ENCODE measurements around the gene PCP2. TPM values are rescaled to one million over a fixed set of nuclear protein-coding genes. Genes with fewer than 3 reads are reported as not detected.

The PCP2 gene
- total RNA-seq, 1 donor from 2014 or later, result not detected

DNA sequence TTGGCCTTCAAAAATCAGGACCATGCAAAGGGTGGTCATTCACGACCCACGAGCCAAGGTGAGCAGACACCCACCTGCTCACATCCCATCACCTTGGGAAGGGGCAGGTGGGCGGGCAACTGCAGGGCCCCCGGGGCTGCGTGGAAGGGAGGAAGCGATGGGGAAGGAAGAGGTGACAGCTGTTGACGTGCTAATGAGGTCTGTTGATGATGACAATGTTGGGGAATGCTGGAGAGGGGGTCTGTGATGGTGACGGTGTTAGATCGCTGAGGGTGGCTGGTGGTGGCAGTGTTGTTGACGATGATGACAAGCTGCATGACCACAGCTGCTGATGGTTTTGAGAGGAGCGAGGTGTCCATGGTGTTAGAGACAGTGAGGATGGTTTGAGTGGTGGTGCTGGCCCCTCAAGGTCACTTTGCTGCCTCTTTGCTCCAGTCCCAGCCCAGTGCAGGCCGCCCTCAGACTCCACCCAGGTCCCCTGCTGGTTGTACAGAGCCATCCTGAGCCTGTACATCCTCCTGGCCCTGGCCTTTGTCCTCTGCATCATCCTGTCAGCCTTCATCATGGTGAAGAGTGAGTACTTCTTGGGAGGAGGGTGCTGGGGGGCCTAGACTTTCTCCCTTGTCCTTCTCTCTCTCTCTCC, 44.3 kb upstream of the PCP2 start:
- peaks cover 8% of the 10 kb centered on the region for H4K20me1 ChIP-seq (ENCODE audit: low read depth)
- no peak overlapping the region for H3K4me3 ChIP-seq
- no peak overlapping the region for H3K9ac ChIP-seq
- no peaks in the 10 kb centered on the region for H3F3A ChIP-seq (ENCODE audit: low read depth)
- H3K4me3 Mint-ChIP-seq, result no peak overlapping the region
- H3K4me2 ChIP-seq, result no peak overlapping the region
- no peaks in the 10 kb centered on the region for H3K4me1 ChIP-seq
- peaks cover 14% of the 10 kb centered on the region for H3K79me2 ChIP-seq (ENCODE audit: low read depth)
- TF ChIP-seq EZH2phosphoT487 (IDR thresholded peaks at IDR 0.05) (no peak), EZH2 (IDR thresholded peaks at IDR 0.05) (no peak)
- TF ChIP-seq, protein P1, sequence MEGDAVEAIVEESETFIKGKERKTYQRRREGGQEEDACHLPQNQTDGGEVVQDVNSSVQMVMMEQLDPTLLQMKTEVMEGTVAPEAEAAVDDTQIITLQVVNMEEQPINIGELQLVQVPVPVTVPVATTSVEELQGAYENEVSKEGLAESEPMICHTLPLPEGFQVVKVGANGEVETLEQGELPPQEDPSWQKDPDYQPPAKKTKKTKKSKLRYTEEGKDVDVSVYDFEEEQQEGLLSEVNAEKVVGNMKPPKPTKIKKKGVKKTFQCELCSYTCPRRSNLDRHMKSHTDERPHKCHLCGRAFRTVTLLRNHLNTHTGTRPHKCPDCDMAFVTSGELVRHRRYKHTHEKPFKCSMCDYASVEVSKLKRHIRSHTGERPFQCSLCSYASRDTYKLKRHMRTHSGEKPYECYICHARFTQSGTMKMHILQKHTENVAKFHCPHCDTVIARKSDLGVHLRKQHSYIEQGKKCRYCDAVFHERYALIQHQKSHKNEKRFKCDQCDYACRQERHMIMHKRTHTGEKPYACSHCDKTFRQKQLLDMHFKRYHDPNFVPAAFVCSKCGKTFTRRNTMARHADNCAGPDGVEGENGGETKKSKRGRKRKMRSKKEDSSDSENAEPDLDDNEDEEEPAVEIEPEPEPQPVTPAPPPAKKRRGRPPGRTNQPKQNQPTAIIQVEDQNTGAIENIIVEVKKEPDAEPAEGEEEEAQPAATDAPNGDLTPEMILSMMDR (IDR thresholded peaks at IDR 0.05), result no peak
- no peak overlapping the region for H3K27ac ChIP-seq
- no peak for DNase-seq (ENCODE audit: low spot score)
- peaks cover 13% of the 10 kb centered on the region for H3K4me1 Mint-ChIP-seq
- no peaks in the 10 kb centered on the region for H3K36me3 ChIP-seq
- H3K9me3 ChIP-seq (ENCODE audit: low read depth), result no peaks in the 10 kb centered on the region
- peaks cover 73% of the 10 kb centered on the region for H3K27me3 ChIP-seq
- H3K27ac Mint-ChIP-seq, result no peak overlapping the region
- H2AFZ ChIP-seq (replicated peaks), result no peak overlapping the region
- H3K27me3 Mint-ChIP-seq (ENCODE audit: insufficient read depth, low read depth), result peaks cover 32% of the 10 kb centered on the region
- peaks cover 1% of the 10 kb centered on the region for H3K36me3 Mint-ChIP-seq
- H3K9me3 Mint-ChIP-seq, result peaks cover 2% of the 10 kb centered on the region

DNA sequence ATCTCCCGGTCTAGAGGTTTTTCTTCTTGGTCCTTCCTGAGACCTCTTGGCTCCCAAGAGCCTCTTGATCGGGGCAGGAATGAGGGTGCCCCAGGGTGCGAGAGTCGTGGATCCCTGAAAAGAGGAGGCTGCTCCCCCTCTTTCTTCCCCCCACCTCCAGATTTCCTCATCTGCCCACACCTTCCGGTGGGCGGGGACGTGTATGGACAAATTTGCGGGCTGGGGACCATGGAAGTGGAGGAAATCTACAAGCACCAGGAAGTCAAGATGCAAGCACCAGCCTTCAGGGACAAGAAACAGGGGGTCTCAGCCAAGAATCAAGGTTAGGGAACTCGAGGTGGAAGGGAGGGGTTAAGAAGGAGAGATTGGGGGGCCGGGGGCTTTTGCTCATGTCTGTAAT, 43.3 kb upstream of the PCP2 start, which contains the start of gene MCEMP1:
TSS of gene MCEMP1 (plus strand) at position 237 of the 400 bp plus-strand sequence. CDS start at position 268, 31 bp downstream.
- H3K4me3 Mint-ChIP-seq, result no peak within 1 kb of the TSS
- H2AFZ ChIP-seq (replicated peaks), result no peak within 1 kb of the TSS
- no peaks in the 10 kb centered on the region for H3K9me3 ChIP-seq (ENCODE audit: low read depth)
- H3K27ac ChIP-seq, result no peak within 1 kb of the TSS
- no peaks in the 10 kb centered on the region for H3K36me3 ChIP-seq
- peaks cover 37% of the 10 kb centered on the region for H3K27me3 Mint-ChIP-seq (ENCODE audit: insufficient read depth, low read depth)
- peaks cover under 1% of the 10 kb centered on the region for H4K20me1 ChIP-seq (ENCODE audit: low read depth)
- no peak within 1 kb of the TSS for H3K4me3 ChIP-seq
- H3K4me1 Mint-ChIP-seq, result peaks cover 12% of the 10 kb centered on the region
- no peak for DNase-seq (ENCODE audit: low spot score)
- H3K9me3 Mint-ChIP-seq, result peaks cover 2% of the 10 kb centered on the region
- TF ChIP-seq EZH2 (IDR thresholded peaks at IDR 0.05) (no peak), EZH2phosphoT487 (IDR thresholded peaks at IDR 0.05) (no peak)
- TF ChIP-seq, protein P1 (IDR thresholded peaks at IDR 0.05), result no peak
- peaks cover 11% of the 10 kb centered on the region for H3K79me2 ChIP-seq (ENCODE audit: low read depth)
- H3K4me1 ChIP-seq, result no peaks in the 10 kb centered on the region
- no peaks in the 10 kb centered on the region for H3F3A ChIP-seq (ENCODE audit: low read depth)
- H3K27ac Mint-ChIP-seq, result no peak within 1 kb of the TSS
- no peak within 1 kb of the TSS for H3K9ac ChIP-seq
- no peak within 1 kb of the TSS for H3K4me2 ChIP-seq
- H3K27me3 ChIP-seq, result peaks cover 83% of the 10 kb centered on the region
- no peaks in the 10 kb centered on the region for H3K36me3 Mint-ChIP-seq

DNA sequence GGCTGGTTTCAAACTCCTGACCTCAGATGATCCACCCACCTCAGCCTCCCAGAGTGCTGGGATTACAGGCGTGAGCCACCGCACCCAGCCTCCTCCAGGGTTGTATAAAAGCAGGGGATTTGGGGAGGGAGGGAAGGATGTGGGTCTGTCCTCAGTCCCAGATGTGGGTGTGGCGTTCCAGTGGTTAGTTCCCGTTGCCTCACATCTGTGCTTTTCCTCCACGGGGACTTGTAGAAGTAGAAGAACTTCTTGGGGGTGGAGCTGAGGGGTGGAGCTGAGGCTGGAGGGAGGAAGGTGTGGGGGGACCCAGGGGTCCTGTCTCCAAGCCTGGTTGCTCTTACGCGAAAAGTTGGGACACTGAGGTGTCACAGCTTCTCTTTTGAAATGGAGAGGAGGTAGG, 42.9 kb upstream of the PCP2 start:
- Mint-ChIP-seq H3K4me1 (peaks cover 9% of the 10 kb centered on the region), H3K27ac (no peak overlapping the region), H3K36me3 (no peaks in the 10 kb centered on the region), H3K27me3 (ENCODE audit: insufficient read depth, low read depth) (peaks cover 42% of the 10 kb centered on the region), H3K4me3 (no peak overlapping the region), H3K9me3 (peaks cover 2% of the 10 kb centered on the region)
- no peaks in the 10 kb centered on the region for H4K20me1 ChIP-seq (ENCODE audit: low read depth)
- no peak overlapping the region for H3K9ac ChIP-seq
- H3K27me3 ChIP-seq, result peaks cover 88% of the 10 kb centered on the region
- no peaks in the 10 kb centered on the region for H3K36me3 ChIP-seq
- no peaks in the 10 kb centered on the region for H3K9me3 ChIP-seq (ENCODE audit: low read depth)
- H3K79me2 ChIP-seq (ENCODE audit: low read depth), result peaks cover 6% of the 10 kb centered on the region
- no peak overlapping the region for H2AFZ ChIP-seq (replicated peaks)
- no peaks in the 10 kb centered on the region for H3F3A ChIP-seq (ENCODE audit: low read depth)
- H3K4me2 ChIP-seq, result no peak overlapping the region
- H3K27ac ChIP-seq, result no peak overlapping the region
- H3K4me3 ChIP-seq, result no peak overlapping the region
- no peak for DNase-seq (ENCODE audit: low spot score)
- no peaks in the 10 kb centered on the region for H3K4me1 ChIP-seq
- TF ChIP-seq EZH2 (IDR thresholded peaks at IDR 0.05) (no peak), EZH2phosphoT487 (IDR thresholded peaks at IDR 0.05) (no peak)
- TF ChIP-seq, protein P1 (IDR thresholded peaks at IDR 0.05), result no peak
